Stimulated activated CD8-positive, alpha-beta memory T cell treated with anti-CD3 and anti-CD28 coated beads, Interleukin-2, amount 100 ng/mL, for 48 hours (primary cell): ENCODE results near the gene FGA.

Experiments used
- DNase-seq, 2 donors: peaks; one replicate each; pipeline ENCODE4 v3.0.0-alpha.2; 2020; ENCODE audit warnings: low read depth in 2 of 2

The FGA gene

DNA sequence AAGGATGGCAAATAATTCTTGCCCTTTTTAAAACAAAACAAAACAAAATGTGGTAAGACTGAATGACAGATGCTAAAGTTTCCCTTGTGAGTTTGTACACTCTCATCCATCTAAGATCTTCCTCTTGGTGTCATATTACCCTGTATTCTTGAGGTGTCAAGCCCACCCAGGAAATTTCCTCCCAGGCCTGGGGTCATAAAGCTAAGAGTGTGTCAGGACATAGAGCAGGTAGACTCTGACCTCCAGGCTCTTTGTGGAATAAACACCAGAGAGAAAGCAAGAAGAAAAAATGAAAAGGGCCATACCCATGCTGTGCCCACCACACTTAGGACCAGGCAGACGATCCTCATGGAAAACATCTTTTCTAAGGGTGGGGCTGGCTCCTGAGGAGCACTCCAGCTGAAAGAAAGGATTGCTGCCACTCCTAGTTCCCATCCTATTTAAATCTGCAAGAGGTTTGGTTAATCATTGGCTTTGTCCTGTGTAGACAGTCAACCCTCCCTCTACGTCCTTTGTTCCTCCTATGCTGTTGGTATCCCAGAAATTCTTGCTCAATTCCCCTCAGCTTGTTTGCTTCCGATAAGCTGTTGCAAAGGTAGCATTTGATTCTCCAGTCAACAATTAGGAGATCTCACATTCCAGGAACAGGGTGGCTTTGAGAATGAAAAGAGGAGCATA lies at the start of gene FGA:
FGA (minus strand) TSS at position 414 of the 678 bp plus-strand sequence; CDS start at position 359, 55 bp downstream.
- no peak for DNase-seq

DNA sequence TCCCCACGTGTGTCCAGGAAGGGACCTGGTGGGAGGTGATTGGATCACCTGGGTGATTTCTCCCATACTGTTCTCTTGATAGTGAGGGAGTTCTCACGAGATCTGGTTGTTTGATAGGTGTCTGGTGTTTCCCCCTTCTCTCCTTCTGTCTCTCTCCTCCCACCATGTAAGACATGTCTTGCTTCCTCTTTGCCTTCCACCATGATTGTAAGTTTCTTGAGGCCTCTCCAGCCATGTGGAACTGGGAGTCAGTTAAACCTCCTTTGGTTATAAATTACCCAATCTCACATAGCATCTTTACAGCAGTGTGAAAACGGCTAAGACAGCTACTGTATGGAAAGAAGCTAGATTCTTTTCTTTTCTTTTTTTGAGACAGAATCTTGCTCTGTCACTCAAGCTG lies 43.5 kb upstream of the FGA start:
- DNase-seq = no peak

DNA sequence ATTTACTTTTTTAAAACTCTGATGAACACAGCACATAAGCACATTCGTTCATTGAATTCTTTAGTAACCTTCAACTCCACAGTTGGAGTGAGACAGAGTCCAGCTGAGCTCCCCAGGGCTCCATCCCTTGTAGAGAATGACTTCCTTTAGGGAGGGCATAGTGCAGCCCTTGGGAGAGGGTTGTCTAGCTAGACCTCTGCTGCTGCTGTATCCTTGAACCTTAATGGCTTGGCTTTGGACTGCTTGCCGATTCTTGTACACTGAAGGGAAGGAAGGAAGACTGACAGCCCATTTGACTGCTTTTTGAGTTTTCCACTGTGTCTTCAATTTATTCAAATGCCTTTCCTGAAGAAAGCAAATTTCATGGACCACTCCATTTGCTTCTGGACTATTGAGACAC lies 41.3 kb upstream of the FGA start:
- no peak for DNase-seq

DNA sequence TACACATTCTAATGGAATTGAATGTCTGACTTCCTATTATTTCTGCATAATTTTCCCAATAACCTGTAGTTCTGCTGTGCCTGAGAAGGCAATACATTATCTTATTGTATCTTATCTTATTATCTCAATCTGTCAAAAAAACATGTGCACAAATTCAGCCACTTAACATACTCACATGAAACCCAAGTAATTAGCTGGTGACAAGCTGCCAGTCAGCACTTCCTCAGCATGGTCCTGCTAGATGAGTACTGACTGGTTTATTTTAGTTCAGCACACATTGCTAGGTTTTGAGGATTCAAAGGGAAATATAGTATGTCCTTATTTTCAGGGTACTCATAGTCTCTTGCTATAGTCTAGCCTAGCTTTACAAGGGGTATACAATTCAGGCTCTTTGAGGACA lies 39.8 kb upstream of the FGA start:
- DNase-seq = no peak

DNA sequence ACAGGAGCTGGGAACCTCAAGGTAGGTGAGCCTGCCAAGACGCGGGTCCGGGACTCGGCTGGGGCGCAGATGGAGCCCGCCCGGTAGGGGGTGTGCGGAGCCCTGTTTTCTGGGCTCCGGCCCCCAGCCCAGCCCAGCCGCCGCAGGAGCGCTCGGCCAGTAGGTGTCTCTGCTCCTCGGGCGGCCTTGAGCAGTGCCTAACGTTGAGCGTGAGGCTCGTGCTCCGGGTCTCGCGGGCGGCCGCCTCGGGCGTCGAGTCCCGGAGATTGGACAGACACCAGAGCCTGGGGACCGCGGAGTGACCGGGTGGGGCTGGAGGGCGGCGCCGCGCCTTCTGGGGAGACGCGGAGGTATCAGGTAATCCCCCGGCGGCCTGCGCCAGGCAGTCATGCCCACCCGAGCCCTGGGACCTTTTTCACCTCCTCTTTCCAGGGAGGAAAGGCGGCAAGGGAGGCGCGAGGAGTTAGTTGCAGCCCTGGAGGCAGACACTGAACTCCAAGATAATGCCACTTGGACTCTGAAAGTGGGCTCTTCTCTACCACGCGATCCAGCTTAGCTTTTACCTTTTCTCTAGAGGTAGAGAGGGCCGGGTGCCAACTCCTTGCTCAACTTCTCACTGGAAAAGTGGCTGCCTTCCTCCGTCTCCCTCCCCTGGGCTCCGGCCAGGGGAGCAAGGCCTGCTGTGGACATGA lies 36.4 kb upstream of the FGA start:
- DNase-seq = peak; percentile 39 to 53

DNA sequence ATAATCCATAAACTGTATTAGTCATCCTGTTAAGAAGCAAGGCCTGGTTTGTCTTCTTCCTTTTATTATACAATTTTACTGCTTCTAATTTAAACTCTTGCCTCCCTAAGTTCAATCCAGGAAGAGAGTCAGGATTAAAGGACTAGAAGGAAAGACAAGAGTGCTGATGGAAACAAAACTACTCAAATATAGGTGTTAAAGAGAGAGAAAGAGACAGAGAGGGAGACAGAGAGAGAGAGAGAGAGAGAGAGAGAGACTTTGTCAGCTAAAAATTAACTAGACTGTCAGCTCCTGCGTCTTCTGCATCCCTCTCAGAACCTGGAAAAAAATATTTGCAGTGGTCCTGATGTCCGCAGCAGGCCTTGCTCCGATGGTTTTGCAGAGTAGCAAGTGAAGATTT lies 35.4 kb upstream of the FGA start:
- no peak for DNase-seq

DNA sequence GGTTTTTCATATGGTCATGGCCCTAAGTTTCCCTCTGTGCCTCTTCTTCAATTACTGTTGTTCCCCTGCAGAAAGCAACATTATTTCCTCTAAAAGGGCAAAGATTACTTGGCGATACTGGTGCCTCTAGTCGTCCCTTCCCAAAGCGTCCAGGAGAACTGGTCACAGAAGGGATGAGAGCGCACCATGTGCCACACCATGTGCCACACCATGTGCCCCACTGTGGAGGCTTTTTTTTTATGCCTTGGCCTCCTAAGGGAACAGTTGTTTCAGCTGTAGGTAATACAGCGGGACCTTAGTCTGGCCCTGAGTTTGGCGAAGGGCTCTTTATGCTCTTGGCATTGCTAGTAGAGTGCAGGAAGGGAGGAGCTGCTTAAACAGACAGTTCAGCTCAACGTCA lies 33.5 kb upstream of the FGA start:
- DNase-seq = no peak

DNA sequence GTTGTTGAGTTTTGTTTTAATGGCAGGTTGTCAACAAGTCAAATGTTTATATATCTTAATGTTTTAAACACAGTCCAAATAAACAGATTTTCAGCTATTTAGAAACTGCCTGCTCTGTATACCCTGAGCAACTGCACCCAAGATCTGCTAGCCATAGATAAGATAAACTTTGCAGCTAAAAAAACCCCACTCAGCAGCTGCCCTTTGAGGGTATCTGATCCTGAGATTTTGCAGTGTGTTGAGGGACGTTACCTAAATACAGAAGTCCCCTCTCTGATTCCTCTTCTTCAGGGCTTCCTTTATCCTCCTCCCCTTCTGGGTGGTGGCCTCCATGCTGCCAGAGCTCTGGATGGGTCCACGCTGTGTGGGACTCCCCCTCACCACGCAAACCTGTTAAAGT lies 32.9 kb upstream of the FGA start:
- DNase-seq = no peak

DNA sequence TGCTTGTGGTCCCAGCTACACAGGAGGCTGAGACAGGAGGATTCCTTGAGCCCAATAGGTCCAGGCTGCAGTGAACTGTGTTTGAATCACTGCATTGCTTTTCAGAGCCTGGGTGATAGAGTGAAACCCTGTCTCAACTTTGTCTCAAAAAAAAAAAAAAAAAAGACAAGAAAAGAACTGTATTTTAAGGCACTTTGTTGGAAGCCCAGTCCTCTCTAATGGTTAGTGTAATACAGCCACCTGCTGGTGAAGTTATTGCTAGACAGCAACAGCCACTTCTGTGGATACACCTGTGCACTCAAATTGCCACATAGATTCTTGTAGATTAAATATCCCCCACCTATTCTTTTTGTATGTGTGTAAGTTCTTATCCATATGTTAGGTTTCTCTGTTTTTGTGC lies 32.1 kb upstream of the FGA start:
- no peak for DNase-seq

DNA sequence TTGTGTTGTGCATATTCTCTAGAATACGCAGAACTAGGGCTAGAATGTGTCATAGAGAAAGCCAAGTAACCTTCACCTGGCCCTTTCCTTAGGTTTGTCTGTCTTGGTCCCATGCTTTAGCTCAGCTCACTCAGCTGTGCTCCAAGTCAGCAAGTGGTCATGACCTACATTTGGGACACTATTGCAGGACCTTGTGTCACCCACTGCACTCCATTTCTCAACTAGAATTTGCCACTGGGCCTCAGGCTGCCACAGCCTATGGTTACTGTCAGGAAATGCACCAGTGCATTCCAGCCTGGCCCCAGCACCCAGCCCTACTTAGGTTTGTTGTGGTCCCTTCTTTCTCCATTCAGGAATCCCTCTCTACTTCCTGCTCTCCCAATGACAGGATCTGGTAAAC lies 29.6 kb upstream of the FGA start:
- no peak for DNase-seq

DNA sequence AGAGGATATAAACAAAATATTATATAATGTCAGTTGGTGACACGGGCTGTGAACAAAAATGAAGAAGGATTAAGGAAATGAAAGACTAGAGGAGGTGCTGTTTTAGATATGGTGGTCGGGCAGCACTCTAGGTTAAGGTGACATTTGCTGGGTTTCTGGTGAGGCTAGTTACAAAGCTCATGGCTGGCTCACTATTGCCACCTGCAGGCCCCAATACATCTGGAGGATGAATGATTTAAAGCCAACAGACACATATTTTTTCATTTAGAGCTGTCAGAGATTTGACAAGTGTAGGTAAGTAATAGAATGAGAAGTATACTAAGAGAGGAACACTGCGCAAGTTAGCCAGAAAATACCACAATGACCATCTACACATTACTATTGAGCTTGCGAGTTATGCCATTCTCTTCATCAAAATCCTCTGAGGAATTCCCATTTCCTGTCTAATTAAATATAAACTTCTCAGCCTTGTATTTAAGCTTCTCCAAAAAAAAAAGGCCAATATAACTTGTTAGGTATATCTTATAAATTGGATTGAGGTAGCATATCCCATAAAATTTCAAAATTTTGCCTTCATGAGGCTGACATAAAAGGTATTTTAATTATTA lies 28.3 kb upstream of the FGA start:
- DNase-seq = peak; percentile 9 to 38

DNA sequence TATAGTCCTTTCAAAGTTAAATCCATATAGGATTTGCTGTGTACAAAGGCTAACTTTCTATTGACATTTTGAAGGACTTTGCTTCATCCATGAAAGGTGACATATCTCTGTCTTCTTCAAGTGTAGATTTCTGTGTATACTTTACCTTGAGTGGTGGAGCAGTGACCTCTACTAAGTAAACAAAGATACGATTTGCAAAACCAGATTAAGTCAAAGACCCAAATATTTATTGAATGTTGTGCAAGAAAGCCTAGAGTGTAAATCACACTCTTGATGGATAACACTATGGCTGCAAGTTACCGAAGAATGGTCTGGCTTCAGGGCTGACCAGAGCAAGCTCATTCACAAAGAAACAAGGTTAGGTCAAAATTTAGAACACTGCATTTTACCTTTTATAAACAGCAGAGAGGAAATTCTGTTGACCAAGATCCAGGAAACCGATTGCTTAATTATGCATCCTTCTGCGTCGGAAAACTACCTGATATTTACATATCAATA lies 27.3 kb upstream of the FGA start:
- DNase-seq = no peak

DNA sequence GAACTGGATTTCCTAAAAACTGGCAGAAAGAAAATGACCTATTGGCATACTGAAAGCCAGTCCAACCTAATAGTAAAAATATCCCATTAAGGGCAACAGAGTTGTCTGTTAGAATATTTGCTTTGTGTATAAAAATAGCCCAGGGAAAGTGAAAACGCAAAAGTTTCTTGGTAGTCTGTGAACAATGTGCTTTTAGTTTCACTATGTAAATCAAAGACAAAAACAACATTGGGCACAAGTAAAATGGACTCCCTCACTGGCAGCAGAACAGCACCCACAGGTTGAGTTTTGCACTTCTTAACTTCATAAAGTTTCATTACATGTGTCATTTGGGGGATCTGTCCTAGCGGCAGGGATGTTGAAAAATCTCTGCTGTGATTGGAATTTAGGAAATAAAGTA lies 26.2 kb upstream of the FGA start:
- no peak for DNase-seq

DNA sequence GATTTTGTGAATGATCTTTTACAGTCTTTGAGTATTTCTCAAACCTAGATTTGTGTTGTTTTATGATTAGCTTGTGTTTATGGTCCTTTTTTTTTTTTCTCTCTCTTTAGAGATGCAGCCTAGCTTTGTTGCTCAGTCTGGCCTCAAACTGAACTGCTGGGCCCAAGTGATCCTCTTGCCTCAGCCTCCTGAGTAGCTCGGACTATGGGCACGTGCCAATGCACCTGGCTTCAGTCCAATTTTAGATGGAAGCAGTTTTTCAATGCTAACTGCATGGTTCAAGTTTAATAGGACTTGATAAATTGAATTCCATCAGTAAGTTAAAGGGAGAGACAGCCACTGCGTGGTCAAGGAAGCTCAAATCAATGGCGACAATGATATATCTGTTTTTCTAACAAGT lies 25.7 kb upstream of the FGA start:
- no peak for DNase-seq

DNA sequence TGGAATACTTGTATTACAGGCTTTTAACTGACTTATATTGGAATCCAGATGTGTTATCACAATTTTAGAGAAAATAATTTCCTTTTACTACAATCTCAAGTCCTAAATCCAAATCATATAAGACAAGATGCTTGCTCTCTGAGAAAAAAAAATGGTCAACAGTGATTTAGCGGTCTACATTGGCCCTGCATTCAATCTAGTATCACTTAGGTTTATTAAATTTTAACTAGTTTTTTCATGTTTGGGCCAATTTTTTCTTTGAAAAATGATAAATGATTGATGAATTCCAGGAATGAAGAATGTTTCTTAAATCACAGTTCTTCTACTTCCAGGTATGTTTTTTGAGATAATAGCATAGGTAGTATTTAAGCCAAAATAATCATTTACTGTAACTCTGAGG lies 24.7 kb upstream of the FGA start:
- no peak for DNase-seq

DNA sequence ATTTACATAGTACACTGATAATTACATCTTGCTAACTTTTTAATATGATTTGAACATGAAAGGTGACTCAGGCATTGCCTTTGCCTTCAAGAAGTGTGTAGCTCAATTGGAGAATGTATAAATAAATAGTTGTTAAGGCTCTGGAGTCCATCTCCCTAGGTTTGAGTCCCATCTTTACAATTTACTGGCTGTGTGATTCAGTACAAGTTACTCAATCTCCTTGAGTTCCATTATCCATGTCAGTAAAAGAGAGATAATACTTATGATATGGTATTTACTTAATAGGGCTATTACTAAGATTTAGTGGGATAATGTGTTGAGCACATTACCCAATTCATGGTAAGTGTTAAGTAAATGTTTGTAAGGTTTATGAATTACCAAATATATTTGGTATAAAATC lies 23.8 kb upstream of the FGA start:
- no peak for DNase-seq

DNA sequence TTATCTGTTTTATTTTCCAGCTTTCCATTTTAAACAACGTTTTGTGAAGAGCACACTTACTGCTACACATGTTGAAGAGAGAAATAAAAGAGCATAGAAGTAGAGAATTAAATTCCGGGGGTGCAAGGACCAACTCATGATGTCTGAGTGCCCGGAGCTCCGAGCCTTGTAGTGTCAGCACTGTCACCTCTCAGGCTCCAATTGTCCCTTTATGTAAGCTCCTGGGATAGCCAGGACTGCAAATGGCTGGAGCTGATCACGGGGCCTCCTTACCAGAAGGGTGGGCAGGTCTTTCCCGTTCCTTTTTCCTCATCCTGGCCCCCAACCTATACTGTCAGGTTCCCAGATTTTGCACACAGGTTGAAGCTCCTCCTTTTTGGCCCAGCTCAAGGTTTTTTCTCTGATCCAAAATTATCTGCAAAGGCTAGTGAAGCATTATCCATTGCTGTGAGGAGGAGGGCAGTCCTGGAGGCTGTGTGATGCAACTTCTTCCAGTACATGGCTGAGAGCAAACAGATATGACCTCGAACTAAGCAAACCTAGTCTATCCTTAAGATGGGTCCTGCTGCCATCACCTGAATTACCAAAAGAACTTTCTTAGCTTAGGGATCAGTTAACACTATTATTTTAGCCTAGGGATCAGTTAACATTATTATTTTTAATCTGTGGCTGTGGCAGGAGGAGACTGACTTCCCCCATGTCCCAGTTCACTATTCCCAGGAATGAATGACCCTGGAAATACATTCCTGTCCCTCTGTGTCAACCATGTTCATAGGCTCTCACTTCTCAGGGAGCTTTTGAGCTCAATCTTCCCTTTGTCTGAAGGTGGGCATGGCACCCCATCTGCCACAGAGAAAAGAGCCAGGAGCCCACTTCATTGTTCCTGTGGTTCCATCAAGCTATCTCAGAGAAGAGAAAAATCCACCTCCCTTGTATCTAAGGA lies 22.2 kb upstream of the FGA start, which contains the start of gene FGG:
FGG (minus strand) TSS at position 185 of the 943 bp plus-strand sequence; CDS start at position 138, 47 bp downstream.
- no peak for DNase-seq

DNA sequence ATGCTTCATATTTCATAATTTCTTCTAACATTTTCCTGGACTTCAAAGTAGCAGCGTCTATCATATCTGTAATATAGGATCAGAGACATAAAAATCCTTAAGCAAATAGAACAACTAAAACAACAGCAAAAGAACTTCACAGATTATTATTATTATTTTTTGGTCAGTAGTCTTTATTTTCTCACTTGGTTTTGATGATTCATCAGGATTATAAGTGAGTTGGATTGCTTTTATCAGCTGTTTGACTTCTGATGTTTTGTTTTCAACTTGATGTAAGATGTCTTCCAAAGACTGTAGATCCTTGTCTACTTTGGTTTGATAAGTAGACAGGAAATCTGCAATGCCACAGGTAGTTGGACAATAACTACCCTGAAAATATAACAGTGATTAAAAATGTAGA lies 21.3 kb upstream of the FGA start:
- no peak for DNase-seq

DNA sequence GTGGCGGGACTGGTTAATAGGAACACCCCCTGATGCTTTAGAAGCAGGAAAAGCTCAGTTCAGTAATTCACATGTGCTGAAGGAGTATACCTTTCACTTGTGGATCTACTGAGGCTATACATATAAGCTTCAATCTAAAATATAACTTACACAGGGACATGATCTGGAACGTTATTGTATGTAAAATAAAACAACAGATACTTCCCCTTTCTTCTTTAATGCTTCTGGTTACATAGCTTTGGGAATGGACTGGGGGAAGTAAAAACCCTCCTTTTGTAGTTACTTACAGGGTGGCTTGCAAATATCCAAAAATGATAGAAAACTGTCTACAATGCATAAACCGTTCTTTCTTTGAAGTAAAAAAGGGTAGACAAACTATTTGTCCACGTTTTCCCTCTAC lies 20.0 kb upstream of the FGA start:
- DNase-seq = no peak

DNA sequence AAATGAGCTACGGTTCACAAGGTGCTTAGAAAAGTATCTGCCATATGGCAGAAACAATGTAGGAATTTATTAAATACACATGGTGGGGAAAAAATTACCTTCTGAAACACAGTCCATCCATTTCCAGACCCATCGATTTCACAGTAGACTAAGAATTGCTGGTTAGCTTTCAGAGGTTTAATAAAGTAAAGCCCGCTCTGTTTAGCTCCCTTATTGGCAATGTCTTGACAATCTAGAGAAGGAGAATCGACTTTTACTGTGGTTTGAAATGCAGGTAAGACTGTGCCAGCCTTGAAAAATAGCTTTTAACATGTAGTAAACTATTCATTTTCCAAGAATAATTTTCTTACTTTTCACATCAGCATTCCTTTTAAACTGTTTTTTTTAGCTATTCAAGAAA lies 19.0 kb upstream of the FGA start:
- no peak for DNase-seq

DNA sequence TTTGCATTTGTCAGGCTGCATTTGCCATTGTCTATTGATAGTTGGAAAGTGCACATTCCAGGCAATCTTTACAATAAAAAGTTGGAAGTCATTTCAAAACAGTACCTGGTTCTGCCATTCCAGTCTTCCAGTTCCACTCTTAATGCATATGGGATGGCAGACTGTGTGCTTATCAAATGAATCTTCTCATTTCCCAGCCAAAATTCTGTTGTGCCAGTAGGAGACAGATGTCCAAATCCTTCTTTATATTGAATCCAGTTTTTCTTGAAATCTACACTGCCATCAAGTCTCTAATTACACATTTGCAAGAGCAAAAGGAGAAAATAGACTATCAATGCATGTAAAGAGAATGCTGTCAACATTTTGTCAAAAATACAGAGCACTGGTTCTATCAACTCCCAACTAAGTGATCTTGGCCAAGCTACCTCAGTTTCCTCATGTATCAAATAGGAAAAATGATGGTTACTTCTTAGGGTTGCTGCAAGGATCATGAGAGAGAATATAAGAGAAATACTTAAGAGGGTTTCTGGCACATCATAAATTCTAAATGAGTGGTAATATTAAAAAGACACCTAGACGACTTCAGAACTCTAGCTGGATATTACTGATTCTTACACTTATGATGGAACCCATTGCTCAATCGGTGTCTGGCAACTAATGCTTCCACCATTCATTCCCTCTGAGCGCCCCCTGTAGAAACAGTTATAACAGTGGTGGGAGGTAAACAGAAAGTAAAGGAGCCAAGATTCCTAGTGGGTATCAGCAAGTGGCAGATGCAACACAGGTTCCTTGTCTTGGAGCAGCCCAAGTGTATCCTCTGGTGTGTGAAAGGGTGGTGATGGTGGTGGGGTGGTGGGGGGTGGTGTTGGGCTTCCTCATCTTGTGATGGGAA lies 18.1 kb upstream of the FGA start:
- no peak for DNase-seq
